HG02840 (cell line): ENCODE data around the gene CCDC38.
A peak's percentile ranks its signal among the peaks of the same experiment; 100 is the strongest.

Source experiments
- ATAC-seq: cut with Tn5 transposase; IDR thresholded peaks from one replicate; pipeline ENCODE4 v1.9.1; 2021; ENCODE audit warnings: mild to moderate bottlenecking, moderate library complexity, moderate number of reproducible peaks; ENCODE audit not compliant: unreplicated experiment, low FRiP score

CCDC38 gene

GRCh38 chr12:95963096-95963495 lies 20.7 kb upstream of the CCDC38 start:
- no peak for ATAC-seq

DNA sequence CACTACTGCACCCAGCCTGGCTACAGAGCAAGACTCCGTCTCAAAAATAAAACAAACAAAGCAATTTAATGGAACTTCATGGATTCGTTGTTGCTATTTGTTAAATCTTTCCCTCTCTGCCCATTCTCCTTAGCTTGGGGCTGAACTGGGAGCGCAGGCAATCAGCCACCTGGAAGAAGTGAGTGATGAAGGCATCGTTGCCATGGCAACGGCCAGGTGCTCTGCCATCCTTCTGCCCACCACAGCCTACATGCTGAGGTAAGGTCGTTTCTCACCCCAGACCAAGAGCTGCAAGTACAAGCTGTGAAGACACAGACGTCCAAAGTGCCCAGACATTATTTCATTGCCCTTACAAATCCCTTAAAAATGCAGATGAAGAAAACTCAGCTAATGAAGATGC lies 19.8 kb upstream of the CCDC38 start:
- no peak for ATAC-seq

- ATAC-seq = no peak
Measured at GRCh38 chr12:95960241-95960640, 17.8 kb upstream of the CCDC38 start.

GRCh38 chr12:95959107-95959506 lies 16.7 kb upstream of the CCDC38 start:
- no peak for ATAC-seq

GRCh38 chr12:95956557-95957145 lies 14.2 kb upstream of the CCDC38 start:
- ATAC-seq = no peak

DNA sequence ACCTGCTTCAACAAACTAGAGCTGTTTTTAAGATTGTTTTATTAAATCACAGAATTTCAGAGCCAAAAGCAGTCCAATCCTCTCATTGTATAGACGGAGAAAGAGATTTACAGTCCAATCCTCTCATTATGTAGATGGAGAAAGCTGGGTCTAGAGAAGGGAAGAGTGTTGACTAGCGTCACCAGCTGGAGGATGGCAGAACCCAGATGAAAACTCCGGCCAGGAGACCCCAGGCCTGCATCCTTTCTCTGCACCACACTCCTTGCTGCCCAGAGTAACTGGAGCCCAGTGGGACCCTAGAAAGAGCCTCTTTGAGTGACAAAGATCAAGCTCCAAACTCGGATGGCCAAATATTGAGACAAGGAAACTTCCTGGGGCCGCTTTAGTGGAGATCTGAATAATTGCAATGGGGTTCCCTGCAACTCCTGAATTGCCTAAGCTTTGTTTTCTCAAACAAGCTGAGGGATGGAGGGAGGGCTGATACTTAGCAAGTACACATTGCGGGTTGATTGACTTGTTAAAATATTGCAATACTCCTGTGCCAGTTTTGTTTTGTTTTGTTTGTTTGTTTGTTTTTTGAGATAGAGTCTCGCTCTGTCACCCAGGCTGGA lies 13.2 kb upstream of the CCDC38 start:
- no peak for ATAC-seq

- no peak for ATAC-seq
Measured at GRCh38 chr12:95953000-95953399, 10.6 kb upstream of the CCDC38 start.

DNA sequence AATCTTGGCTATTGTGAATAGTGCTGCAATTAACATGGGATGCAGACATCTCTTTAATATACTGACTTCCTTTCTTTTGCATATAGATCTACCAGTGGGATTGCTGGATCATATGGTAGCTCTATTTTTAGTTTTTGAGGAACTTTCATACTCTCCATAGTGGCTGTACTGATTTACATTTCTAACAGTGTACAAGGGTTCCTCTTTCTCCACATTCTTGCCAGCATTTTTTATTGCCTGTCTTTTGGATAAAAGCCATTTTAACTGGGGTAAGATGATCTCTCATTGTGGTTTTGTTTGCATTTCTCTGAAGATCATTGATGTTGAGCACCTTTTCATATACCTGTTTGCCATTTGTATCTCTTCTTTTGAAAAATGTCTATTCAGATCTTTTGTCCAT lies 9.1 kb upstream of the CCDC38 start:
- ATAC-seq = no peak

GRCh38 chr12:95949477-95950206 lies 7.2 kb upstream of the CCDC38 start:
- no peak for ATAC-seq

DNA sequence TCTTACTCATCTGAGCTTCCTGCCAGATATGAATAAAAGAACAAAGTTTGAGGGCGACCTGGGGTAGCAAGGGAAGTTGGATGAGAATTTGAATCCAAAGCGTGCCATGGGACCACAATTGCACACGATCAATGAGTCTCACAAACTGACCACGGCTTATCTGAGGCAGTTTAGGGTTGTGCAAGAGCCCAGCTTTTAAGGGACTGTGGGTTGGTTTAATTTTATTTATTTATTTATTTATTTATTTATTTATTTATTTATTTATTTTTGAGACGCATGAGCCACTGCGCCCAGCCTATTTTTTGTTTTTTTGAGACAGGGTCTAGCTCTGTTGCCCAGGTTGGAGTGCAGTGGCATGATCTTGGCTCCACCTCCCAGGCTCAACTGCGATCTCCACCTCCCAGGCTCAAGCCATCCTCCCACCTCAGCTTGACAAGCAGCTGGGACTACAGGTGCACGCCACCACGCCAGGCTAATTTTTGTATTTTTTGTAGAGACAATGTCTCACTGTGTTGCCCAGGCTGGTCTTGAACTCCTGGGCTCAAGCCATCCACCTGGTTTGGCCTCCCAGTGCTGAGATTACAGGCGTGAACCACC lies 1.8 kb upstream of the CCDC38 start:
- ATAC-seq = no peak

GRCh38 chr12:95943330-95943842 lies 972 bp upstream of the CCDC38 start, which contains the start of gene AMDHD1:
Gene AMDHD1 (plus strand): TSS chr12:95943331. CDS start chr12:95943399, 68 bp downstream.
- ATAC-seq = peak; percentile 41

DNA sequence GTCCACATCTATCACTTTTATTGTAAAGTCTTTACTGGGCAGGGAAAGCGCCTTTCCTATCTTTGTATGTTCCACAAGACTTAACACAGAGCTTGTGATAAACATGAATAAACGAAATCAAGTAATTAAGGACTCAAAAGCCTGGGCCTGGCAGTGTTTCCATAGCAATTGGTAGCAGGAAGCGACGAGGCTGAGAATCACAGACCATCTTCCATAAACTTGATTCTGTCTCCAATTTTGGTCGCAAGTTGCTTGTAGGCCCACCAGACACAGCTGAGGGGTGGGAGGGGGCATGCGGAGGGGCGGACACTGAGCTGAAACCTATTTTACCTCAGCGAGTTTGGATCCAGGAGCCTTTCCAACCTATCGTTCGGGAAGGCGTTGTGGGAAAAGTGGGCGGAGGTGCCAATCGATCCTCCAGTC lies 302 bp downstream of the CCDC38 start:
- ATAC-seq = no peak

DNA sequence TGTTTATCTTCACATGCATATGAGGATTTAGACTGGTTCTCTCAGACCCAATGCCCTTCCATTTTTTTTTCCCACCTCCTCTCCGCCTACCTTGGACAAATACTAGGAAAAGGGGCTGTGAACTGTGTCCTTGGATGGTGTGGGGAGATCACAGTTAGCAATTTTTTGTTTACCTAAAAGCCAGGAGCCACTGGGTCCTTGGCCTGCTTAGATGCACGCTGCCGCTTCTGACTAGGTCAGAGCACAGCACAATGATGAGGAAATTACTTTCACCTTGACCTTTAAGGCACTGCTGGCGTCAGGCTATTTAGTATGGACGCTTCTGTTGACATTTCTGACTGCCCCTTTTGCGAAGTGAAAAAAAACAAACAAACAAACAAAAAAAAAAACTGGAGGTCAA lies 1.9 kb downstream of the CCDC38 start:
- no peak for ATAC-seq

DNA sequence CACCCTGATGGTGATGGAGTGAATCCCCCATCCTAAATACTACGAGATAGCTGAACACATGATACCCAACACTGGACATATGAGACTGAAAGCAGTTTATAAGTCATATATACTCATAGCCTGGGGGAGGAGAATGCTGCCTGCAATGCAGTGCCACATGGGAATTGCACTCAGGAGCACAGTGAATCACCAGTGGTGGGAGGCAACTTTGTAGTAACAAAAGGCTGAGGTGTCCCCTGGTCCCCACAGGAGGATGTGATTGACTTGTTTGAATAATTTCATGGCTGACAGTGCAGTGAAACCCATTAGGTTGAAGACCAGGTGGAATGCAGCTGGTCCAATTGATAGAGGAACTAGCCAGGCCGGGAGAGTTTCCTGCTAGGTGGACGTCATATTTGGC lies 20.2 kb downstream of the CCDC38 start:
- no peak for ATAC-seq

DNA sequence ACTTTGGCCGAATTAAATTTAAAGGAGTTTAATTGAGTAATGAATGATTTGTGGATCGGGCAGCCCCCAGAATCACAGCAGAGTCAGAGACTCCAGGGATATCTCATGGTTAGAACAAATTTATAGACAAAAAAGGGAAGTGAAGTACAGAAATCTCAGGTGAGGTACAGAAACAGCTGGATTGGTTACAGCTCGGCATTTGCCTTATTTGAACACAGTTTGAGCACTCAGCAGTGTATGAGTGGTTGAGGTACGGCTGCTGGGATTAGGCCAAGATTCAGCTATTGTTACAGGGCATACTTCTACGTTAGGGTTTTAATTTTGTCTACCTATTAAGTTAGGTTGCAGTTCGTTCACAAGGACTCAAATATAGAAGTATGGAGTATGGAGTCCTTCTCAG lies 23.3 kb downstream of the CCDC38 start:
- ATAC-seq = no peak

DNA sequence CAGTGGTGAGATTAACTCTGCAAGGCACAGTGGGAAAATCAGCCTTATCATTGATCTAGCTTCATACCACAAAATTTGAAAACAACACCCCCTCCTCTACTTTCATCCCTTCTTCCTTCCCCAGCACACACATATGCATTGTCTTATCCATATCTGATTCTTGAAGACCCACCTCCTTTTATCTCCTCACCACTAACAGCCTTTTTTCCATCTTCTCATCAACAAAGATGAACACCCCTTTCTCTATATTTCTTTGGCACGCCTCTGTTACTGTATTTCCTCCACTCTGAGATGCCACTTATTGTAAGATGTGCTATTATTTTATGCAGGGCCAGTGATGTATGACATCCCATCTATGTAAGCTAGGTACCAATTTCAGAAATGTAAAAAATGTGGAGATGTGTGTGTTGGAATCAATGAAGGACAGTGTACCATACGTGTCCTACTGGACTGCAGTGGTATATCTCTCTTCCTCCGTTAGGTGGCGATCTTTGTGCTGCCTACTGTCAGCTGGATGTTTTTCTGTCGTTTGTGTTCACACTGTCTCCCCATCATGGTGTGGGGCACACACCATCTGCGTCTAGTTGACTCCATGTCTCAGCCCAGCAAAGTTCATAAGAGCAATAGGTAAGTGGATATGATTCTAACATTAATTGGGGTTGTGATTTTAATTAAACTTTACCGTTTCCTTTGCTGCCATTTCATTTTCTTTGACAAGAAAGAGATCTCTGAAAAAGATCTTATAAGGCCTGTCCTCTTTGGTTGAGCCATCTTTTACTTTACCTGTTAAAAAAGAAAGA lies 24.0 kb downstream of the CCDC38 start:
- ATAC-seq = no peak

DNA sequence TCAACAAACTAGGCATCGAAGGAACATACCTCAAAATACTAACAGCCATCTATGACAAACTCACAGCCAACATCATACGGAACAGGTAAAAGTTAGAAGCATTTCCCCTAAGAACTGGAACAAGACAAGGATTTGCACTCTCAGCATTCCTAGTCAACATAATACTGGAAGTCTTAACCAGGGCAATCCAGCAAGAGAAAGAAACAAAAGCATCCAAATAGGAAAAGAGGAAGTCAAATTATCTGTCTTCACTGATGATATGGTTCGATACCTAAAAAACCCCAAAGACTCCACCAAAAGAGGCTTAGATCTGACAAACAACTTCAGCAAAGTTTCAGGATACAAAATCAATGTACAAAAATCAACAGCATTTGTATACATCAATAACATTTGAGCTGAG lies 32.5 kb downstream of the CCDC38 start:
- ATAC-seq = no peak

- ATAC-seq = no peak
Measured at GRCh38 chr12:95908573-95908972, 33.8 kb downstream of the CCDC38 start.

- no peak for ATAC-seq
Measured at GRCh38 chr12:95898081-95898480, 44.3 kb downstream of the CCDC38 start.

DNA sequence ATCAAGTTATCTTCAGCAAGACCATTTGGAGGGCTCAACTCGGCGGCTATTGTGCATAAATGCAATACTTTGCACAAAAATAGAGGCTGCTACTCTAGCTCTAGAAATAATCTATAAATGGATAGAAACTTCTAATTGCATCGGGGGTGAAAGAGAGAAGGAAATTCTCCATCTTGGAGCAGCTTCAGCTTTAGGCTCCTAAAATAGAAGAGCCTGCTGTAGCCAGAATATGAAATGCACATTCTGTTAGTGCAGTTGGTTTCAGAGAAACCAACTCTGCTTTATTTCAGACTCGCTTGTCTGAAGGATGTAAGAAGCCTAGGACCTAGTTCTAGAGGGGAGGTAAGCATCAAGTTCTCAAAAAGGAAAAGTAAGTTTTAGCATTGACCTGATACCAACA lies 45.6 kb downstream of the CCDC38 start:
- ATAC-seq = no peak
